ENCODE measurements around the gene MPHOSPH9.

MPHOSPH9 gene

GRCh38 chr12:123126294-123127181 is 106.4 kb downstream of the MPHOSPH9 start:
- Histone ChIP-seq H3K9me3 (ENCODE audit: control insufficient read depth, low read length) (no peaks in the 10 kb centered on the region), H3K4me3 (ENCODE audit: low read length) (no peak overlapping the region), H3K27me3 (ENCODE audit: control insufficient read depth, insufficient read depth, low read length) (no peaks in the 10 kb centered on the region), H3K36me3 (ENCODE audit: control insufficient read depth, insufficient read depth, low read length) (no peaks in the 10 kb centered on the region), H3K4me1 (ENCODE audit: control insufficient read depth, insufficient read depth, low read length) (peaks cover 5% of the 10 kb centered on the region), H3K9ac (ENCODE audit: low read length) (no peak overlapping the region)

GRCh38 chr12:123122626-123123025 is 110.3 kb downstream of the MPHOSPH9 start:
- Histone ChIP-seq H3K4me1 (ENCODE audit: control insufficient read depth, insufficient read depth, low read length) (peaks cover 3% of the 10 kb centered on the region), H3K36me3 (ENCODE audit: control insufficient read depth, insufficient read depth, low read length) (no peaks in the 10 kb centered on the region), H3K9ac (ENCODE audit: low read length) (no peak overlapping the region), H3K27me3 (ENCODE audit: control insufficient read depth, insufficient read depth, low read length) (no peaks in the 10 kb centered on the region), H3K4me3 (ENCODE audit: low read length) (no peak overlapping the region), H3K9me3 (ENCODE audit: control insufficient read depth, low read length) (no peaks in the 10 kb centered on the region)

GRCh38 chr12:123121670-123122069 is 111.3 kb downstream of the MPHOSPH9 start:
- Histone ChIP-seq H3K4me1 (ENCODE audit: control insufficient read depth, insufficient read depth, low read length) (peaks cover 3% of the 10 kb centered on the region), H3K27me3 (ENCODE audit: control insufficient read depth, insufficient read depth, low read length) (no peaks in the 10 kb centered on the region), H3K9ac (ENCODE audit: low read length) (no peak overlapping the region), H3K4me3 (ENCODE audit: low read length) (no peak overlapping the region), H3K36me3 (ENCODE audit: control insufficient read depth, insufficient read depth, low read length) (no peaks in the 10 kb centered on the region), H3K9me3 (ENCODE audit: control insufficient read depth, low read length) (no peaks in the 10 kb centered on the region)

GRCh38 chr12:123120452-123121166 is 112.3 kb downstream of the MPHOSPH9 start:
- H3K9ac ChIP-seq (ENCODE audit: low read length), result no peak overlapping the region
- no peak overlapping the region for H3K4me3 ChIP-seq (ENCODE audit: low read length)
- no peaks in the 10 kb centered on the region for H3K27me3 ChIP-seq (ENCODE audit: control insufficient read depth, insufficient read depth, low read length)
- no peaks in the 10 kb centered on the region for H3K36me3 ChIP-seq (ENCODE audit: control insufficient read depth, insufficient read depth, low read length)
- H3K4me1 ChIP-seq (ENCODE audit: control insufficient read depth, insufficient read depth, low read length), result no peaks in the 10 kb centered on the region
- H3K9me3 ChIP-seq (ENCODE audit: control insufficient read depth, low read length), result no peaks in the 10 kb centered on the region

GRCh38 chr12:123119808-123120207 is 113.1 kb downstream of the MPHOSPH9 start:
- Histone ChIP-seq H3K9me3 (ENCODE audit: control insufficient read depth, low read length) (no peaks in the 10 kb centered on the region), H3K27me3 (ENCODE audit: control insufficient read depth, insufficient read depth, low read length) (no peaks in the 10 kb centered on the region), H3K36me3 (ENCODE audit: control insufficient read depth, insufficient read depth, low read length) (no peaks in the 10 kb centered on the region), H3K4me1 (ENCODE audit: control insufficient read depth, insufficient read depth, low read length) (peaks cover 5% of the 10 kb centered on the region), H3K9ac (ENCODE audit: low read length) (no peak overlapping the region), H3K4me3 (ENCODE audit: low read length) (no peak overlapping the region)

GRCh38 chr12:123118497-123118896 is 114.4 kb downstream of the MPHOSPH9 start:
- Histone ChIP-seq H3K36me3 (ENCODE audit: control insufficient read depth, insufficient read depth, low read length) (no peaks in the 10 kb centered on the region), H3K4me1 (ENCODE audit: control insufficient read depth, insufficient read depth, low read length) (peaks cover 7% of the 10 kb centered on the region), H3K4me3 (ENCODE audit: low read length) (no peak overlapping the region), H3K27me3 (ENCODE audit: control insufficient read depth, insufficient read depth, low read length) (no peaks in the 10 kb centered on the region), H3K9me3 (ENCODE audit: control insufficient read depth, low read length) (no peaks in the 10 kb centered on the region), H3K9ac (ENCODE audit: low read length) (no peak overlapping the region)

GRCh38 chr12:123115409-123116121 is 117.4 kb downstream of the MPHOSPH9 start:
- no peak overlapping the region for H3K4me3 ChIP-seq (ENCODE audit: low read length)
- H3K4me1 ChIP-seq (ENCODE audit: control insufficient read depth, insufficient read depth, low read length), result peaks cover 7% of the 10 kb centered on the region
- H3K27me3 ChIP-seq (ENCODE audit: control insufficient read depth, insufficient read depth, low read length), result no peaks in the 10 kb centered on the region
- no peaks in the 10 kb centered on the region for H3K9me3 ChIP-seq (ENCODE audit: control insufficient read depth, low read length)
- no peaks in the 10 kb centered on the region for H3K36me3 ChIP-seq (ENCODE audit: control insufficient read depth, insufficient read depth, low read length)
- H3K9ac ChIP-seq (ENCODE audit: low read length), result no peak overlapping the region

GRCh38 chr12:123114304-123115083 is 118.4 kb downstream of the MPHOSPH9 start:
- Histone ChIP-seq H3K9me3 (ENCODE audit: control insufficient read depth, low read length) (no peaks in the 10 kb centered on the region), H3K4me1 (ENCODE audit: control insufficient read depth, insufficient read depth, low read length) (peaks cover 7% of the 10 kb centered on the region), H3K36me3 (ENCODE audit: control insufficient read depth, insufficient read depth, low read length) (no peaks in the 10 kb centered on the region), H3K9ac (ENCODE audit: low read length) (no peak overlapping the region), H3K27me3 (ENCODE audit: control insufficient read depth, insufficient read depth, low read length) (no peaks in the 10 kb centered on the region), H3K4me3 (ENCODE audit: low read length) (no peak overlapping the region)

GRCh38 chr12:123113026-123113425 is 119.9 kb downstream of the MPHOSPH9 start:
- Histone ChIP-seq H3K36me3 (ENCODE audit: control insufficient read depth, insufficient read depth, low read length) (no peaks in the 10 kb centered on the region), H3K9me3 (ENCODE audit: control insufficient read depth, low read length) (no peaks in the 10 kb centered on the region), H3K4me3 (ENCODE audit: low read length) (no peak overlapping the region), H3K27me3 (ENCODE audit: control insufficient read depth, insufficient read depth, low read length) (no peaks in the 10 kb centered on the region), H3K9ac (ENCODE audit: low read length) (no peak overlapping the region), H3K4me1 (ENCODE audit: control insufficient read depth, insufficient read depth, low read length) (peaks cover 7% of the 10 kb centered on the region)

- peaks cover 7% of the 10 kb centered on the region for H3K4me1 ChIP-seq (ENCODE audit: control insufficient read depth, insufficient read depth, low read length)
Measured at GRCh38 chr12:123111498-123112165, 121.3 kb downstream of the MPHOSPH9 start.

GRCh38 chr12:123109319-123109772 is 123.6 kb downstream of the MPHOSPH9 start:
- Histone ChIP-seq H3K9ac (ENCODE audit: low read length) (peak overlapping the region; percentile 34), H3K4me3 (ENCODE audit: low read length) (no peak overlapping the region), H3K27me3 (ENCODE audit: control insufficient read depth, insufficient read depth, low read length) (no peaks in the 10 kb centered on the region), H3K36me3 (ENCODE audit: control insufficient read depth, insufficient read depth, low read length) (no peaks in the 10 kb centered on the region), H3K9me3 (ENCODE audit: control insufficient read depth, low read length) (no peaks in the 10 kb centered on the region), H3K4me1 (ENCODE audit: control insufficient read depth, insufficient read depth, low read length) (no peaks in the 10 kb centered on the region)

More at GRCh38 chr12:123111498-123112165, 121.3 kb downstream of the MPHOSPH9 start:
- H3K4me3 ChIP-seq (ENCODE audit: low read length), result no peak overlapping the region
- no peak overlapping the region for H3K9ac ChIP-seq (ENCODE audit: low read length)
- H3K27me3 ChIP-seq (ENCODE audit: control insufficient read depth, insufficient read depth, low read length), result no peaks in the 10 kb centered on the region
- no peaks in the 10 kb centered on the region for H3K9me3 ChIP-seq (ENCODE audit: control insufficient read depth, low read length)
- no peaks in the 10 kb centered on the region for H3K36me3 ChIP-seq (ENCODE audit: control insufficient read depth, insufficient read depth, low read length)

Data from mucosa of stomach (tissue), 1 donor.